Left ventricle myocardium inferior (tissue), 1 donor: Measurements from ENCODE around the gene ABLIM1. TPM values are rescaled to one million over a fixed set of nuclear protein-coding genes. Genes with fewer than 3 reads are reported as not detected.

Source experiments
- DNase-seq: peaks from one replicate; pipeline ENCODE4 v3.0.0-alpha.2; 2020
- H3K27ac ChIP-seq: fragments of 200-600 bp; replicated peaks from 2 replicates; pipeline ENCODE4 v1.8.0; 2021
- H3K27me3 ChIP-seq: fragments of 200-600 bp; 2 replicates; pipeline ENCODE4 v1.8.0; 2021; ENCODE audit warnings: low read depth
- H3K36me3 ChIP-seq: fragments of 200-600 bp; 2 replicates; pipeline ENCODE4 v1.8.0; 2021
- H3K4me1 ChIP-seq: fragments of 200-600 bp; 2 replicates; pipeline ENCODE4 v1.8.0; 2021
- H3K4me3 ChIP-seq: fragments of 200-600 bp; 2 replicates; pipeline ENCODE4 v1.8.0; 2021; ENCODE audit warnings: mild to moderate bottlenecking, moderate library complexity
- H3K9me3 ChIP-seq: fragments of 200-600 bp; replicated peaks from 2 replicates; pipeline ENCODE4 v1.8.0; 2021
- intact Hi-C: fragments of 100-400 bp; cut with micrococcal nuclease; formaldehyde crosslinking; loops from one replicate; pipeline ENCODE4 v1.11.0; 2022
- total RNA-seq: library from RNA; stranded (reverse); fragmentation: NEBNext Ultra II Directional; extraction: Animal tissue kit (Norgen Biotek cat#: 25700); gene quantifications from one replicate; pipeline ENCODE4 v1.2.1, GENCODE V29; 2021
- TF ChIP-seq, protein P1 (sequence below): fragments of 200-600 bp; IDR thresholded peaks from 2 replicates; pipeline ENCODE4 v1.8.0; 2021; ENCODE audit warnings: antibody characterized with exemption, mild to moderate bottlenecking, borderline replicate concordance
- donor health status: DM: no; HTN: yes; CAD: no; lungs with severe emphysema.

The ABLIM1 gene
- total RNA-seq, 1 donor from 2014 or later = 674 TPM

- peak; percentile 44 for DNase-seq
- TF ChIP-seq, protein P1, sequence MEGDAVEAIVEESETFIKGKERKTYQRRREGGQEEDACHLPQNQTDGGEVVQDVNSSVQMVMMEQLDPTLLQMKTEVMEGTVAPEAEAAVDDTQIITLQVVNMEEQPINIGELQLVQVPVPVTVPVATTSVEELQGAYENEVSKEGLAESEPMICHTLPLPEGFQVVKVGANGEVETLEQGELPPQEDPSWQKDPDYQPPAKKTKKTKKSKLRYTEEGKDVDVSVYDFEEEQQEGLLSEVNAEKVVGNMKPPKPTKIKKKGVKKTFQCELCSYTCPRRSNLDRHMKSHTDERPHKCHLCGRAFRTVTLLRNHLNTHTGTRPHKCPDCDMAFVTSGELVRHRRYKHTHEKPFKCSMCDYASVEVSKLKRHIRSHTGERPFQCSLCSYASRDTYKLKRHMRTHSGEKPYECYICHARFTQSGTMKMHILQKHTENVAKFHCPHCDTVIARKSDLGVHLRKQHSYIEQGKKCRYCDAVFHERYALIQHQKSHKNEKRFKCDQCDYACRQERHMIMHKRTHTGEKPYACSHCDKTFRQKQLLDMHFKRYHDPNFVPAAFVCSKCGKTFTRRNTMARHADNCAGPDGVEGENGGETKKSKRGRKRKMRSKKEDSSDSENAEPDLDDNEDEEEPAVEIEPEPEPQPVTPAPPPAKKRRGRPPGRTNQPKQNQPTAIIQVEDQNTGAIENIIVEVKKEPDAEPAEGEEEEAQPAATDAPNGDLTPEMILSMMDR = no peak
- Histone ChIP-seq H3K27ac (peak overlapping the region; percentile 92), H3K36me3 (peaks cover 11% of the 10 kb centered on the region), H3K27me3 (no peaks in the 10 kb centered on the region), H3K9me3 (no peaks in the 10 kb centered on the region), H3K4me3 (no peak overlapping the region), H3K4me1 (peaks cover 100% of the 10 kb centered on the region)
- intact Hi-C loops = loop anchor here (10.0 kb wide), 2 partner anchors 225 to 305 kb away; no protein-coding TSS in a partner anchor
Measured at GRCh38 chr10:114479307-114479706, 178.8 kb downstream of the ABLIM1 start.

GRCh38 chr10:114478281-114478680 is 179.8 kb downstream of the ABLIM1 start:
- H3K4me3 ChIP-seq = no peak overlapping the region
- DNase-seq = no peak
- intact Hi-C loops = loop anchor here (10.0 kb wide), 2 partner anchors 227 to 307 kb away; no protein-coding TSS in a partner anchor
- H3K27me3 ChIP-seq = no peaks in the 10 kb centered on the region
- TF ChIP-seq, protein P1 = no peak
- peaks cover 100% of the 10 kb centered on the region for H3K4me1 ChIP-seq
- H3K36me3 ChIP-seq = peaks cover 5% of the 10 kb centered on the region
- no peaks in the 10 kb centered on the region for H3K9me3 ChIP-seq
- H3K27ac ChIP-seq = peak overlapping the region; percentile 92

DNA sequence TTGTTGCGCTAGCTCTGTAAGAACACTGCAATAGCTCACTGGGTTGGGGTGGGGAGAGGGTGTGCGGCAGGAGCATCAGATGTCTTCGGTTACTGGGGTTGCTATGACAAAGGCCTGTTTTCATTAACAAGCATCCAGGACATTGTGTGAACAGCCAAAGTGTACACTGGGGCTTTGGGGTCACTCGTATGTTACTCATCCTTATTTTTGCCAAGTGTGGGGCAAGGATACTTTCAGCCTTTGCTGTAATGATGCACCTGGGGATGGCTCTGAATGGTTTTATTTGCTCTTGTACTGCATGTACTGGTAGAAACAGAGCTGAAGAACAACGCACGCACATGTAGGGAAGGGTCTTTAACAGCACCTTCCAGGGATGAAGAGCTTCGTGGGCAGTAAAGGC is 180.8 kb downstream of the ABLIM1 start:
- DNase-seq = peak; percentile 40
- Histone ChIP-seq H3K9me3 (no peaks in the 10 kb centered on the region), H3K27me3 (no peaks in the 10 kb centered on the region), H3K36me3 (peaks cover 13% of the 10 kb centered on the region), H3K4me1 (peaks cover 100% of the 10 kb centered on the region), H3K4me3 (no peak overlapping the region), H3K27ac (peak overlapping the region; percentile 92)
- intact Hi-C loops = loop anchor here (10.0 kb wide), 2 partner anchors 228 to 308 kb away; no protein-coding TSS in a partner anchor
- TF ChIP-seq, protein P1 = no peak

- peaks cover 28% of the 10 kb centered on the region for H3K36me3 ChIP-seq
- H3K9me3 ChIP-seq = no peaks in the 10 kb centered on the region
- peaks cover 97% of the 10 kb centered on the region for H3K4me1 ChIP-seq
- no peak for DNase-seq
- no peak overlapping the region for H3K4me3 ChIP-seq
- intact Hi-C loops = loop anchor here (5.0 to 10.0 kb wide), 3 partner anchors 72 to 310 kb away; no protein-coding TSS in a partner anchor
- peak overlapping the region; percentile 92 for H3K27ac ChIP-seq
- H3K27me3 ChIP-seq = no peaks in the 10 kb centered on the region
- TF ChIP-seq, protein P1 = no peak
Measured at GRCh38 chr10:114474989-114475388, 183.1 kb downstream of the ABLIM1 start.

GRCh38 chr10:114473776-114474175 is 184.3 kb downstream of the ABLIM1 start:
- TF ChIP-seq, protein P1 = no peak
- H3K9me3 ChIP-seq = no peaks in the 10 kb centered on the region
- H3K27me3 ChIP-seq = no peaks in the 10 kb centered on the region
- peaks cover 40% of the 10 kb centered on the region for H3K36me3 ChIP-seq
- no peak overlapping the region for H3K4me3 ChIP-seq
- H3K27ac ChIP-seq = peak overlapping the region; percentile 92
- no peak for DNase-seq
- intact Hi-C loops = loop anchor here (5.0 to 10.0 kb wide), 3 partner anchors 74 to 311 kb away; no protein-coding TSS in a partner anchor
- peaks cover 86% of the 10 kb centered on the region for H3K4me1 ChIP-seq
